HepG2 (cell line): ENCODE measurements around the gene DQX1. TPM values are rescaled to one million over a fixed set of nuclear protein-coding genes. Genes with fewer than 3 reads are reported as not detected.

Experiments
- ATF1 ChIP-seq: IDR thresholded peaks from 2 replicates; pipeline ENCODE4 v1.6.1; 2016; ENCODE audit warnings: mild to moderate bottlenecking, control low read depth
- GLMP ChIP-seq: sonication (generic); formaldehyde crosslinking; IDR thresholded peaks from 2 replicates; pipeline ENCODE4 v1.9.0; 2021; ENCODE audit warnings: missing genetic modification reagents, mild to moderate bottlenecking, borderline replicate concordance
- GMEB2 ChIP-seq: IDR thresholded peaks from 2 replicates; pipeline ENCODE4 v1.6.1; 2016; ENCODE audit warnings: missing biosample characterization, missing genetic modification reagents, low read depth
- HDAC2 ChIP-seq: sonication (generic); formaldehyde crosslinking; IDR thresholded peaks from 2 replicates; pipeline ENCODE4 v1.4.0; 2020; ENCODE audit warnings: missing genetic modification reagents
- KAT7 ChIP-seq: IDR thresholded peaks from 2 replicates; pipeline ENCODE4 v1.6.1; 2018; ENCODE audit warnings: borderline replicate concordance, missing compliant biosample characterization
- NFKB2 ChIP-seq: sonication (generic); formaldehyde crosslinking; IDR thresholded peaks from 2 replicates; pipeline ENCODE4 v1.4.0; 2020; ENCODE audit warnings: missing genetic modification reagents, borderline replicate concordance
- PHF5A ChIP-seq: IDR thresholded peaks from one replicate; pipeline ENCODE4 v1.6.1; 2018; ENCODE audit warnings: low read depth, missing genetic modification reagents; ENCODE audit not compliant: unreplicated experiment
- RNF2 ChIP-seq: fragments of 450-650 bp; conservative IDR thresholded peaks from 2 replicates; pipeline ENCODE4 v1.6.1; 2016; ENCODE audit warnings: low read depth
- TBL1XR1 ChIP-seq: fragments of 150-350 bp; IDR thresholded peaks from 2 replicates; pipeline ENCODE4 v1.6.1; 2014; ENCODE audit warnings: borderline replicate concordance, low read length; ENCODE audit not compliant: partially characterized antibody
- TGIF2 ChIP-seq: IDR thresholded peaks from 2 replicates; pipeline ENCODE4 v1.6.1; 2016; ENCODE audit warnings: control low read depth, missing compliant biosample characterization
- ZMAT5 ChIP-seq: sonication (generic); formaldehyde crosslinking; IDR thresholded peaks from 2 replicates; pipeline ENCODE4 v1.5.0; 2020; ENCODE audit warnings: mild to moderate bottlenecking, low read depth, missing genetic modification reagents, borderline replicate concordance
- ZNF609 ChIP-seq: sonication (generic); formaldehyde crosslinking; IDR thresholded peaks from 2 replicates; pipeline ENCODE4 v1.4.0; 2020; ENCODE audit warnings: mild to moderate bottlenecking, missing genetic modification reagents, borderline replicate concordance
- ZNF841 ChIP-seq: sonication (generic); formaldehyde crosslinking; IDR thresholded peaks from 2 replicates; pipeline ENCODE4 v1.8.1; 2023; ENCODE audit warnings: missing genetic modification reagents, borderline replicate concordance
- polyA plus RNA-seq, 8 experiments: library from polyadenylated mRNA; depleted of rRNA in 3 of 8; stranded (reverse) in 7 of 8; unstranded in 1 of 8; fragments of >200 nt; fragmentation: Illumina TruSeq in 4 of 8; extraction: Trizol in 4 of 8; gene quantifications; 2 replicates each; pipeline versions ENCODE4 v1.2.1 to v1.2.3, GENCODE V29; 2011 to 2016; ENCODE audit warnings: low read depth in 4 of 8, missing spikeins in 1 of 8, mixed read lengths in 1 of 8; ENCODE audit not compliant: insufficient read depth in 1 of 8
- total RNA-seq, 5 experiments: library from RNA; depleted of rRNA; stranded (reverse); fragments of >200 nt; fragmentation: Illumina TruSeq; extraction: Trizol; gene quantifications; 2 replicates each; pipeline ENCODE4 v1.2.3, GENCODE V29; 2016; ENCODE audit warnings: low read depth in 1 of 5
- TF ChIP-seq, protein P1 (sequence below): sonication (generic); formaldehyde crosslinking; IDR thresholded peaks from 2 replicates; pipeline ENCODE4 v1.4.0; 2020; ENCODE audit warnings: missing genetic modification reagents
- TF ChIP-seq, protein P2 (sequence below): sonication (generic); formaldehyde crosslinking; IDR thresholded peaks from 2 replicates; pipeline ENCODE4 v1.5.0; 2020; ENCODE audit warnings: missing genetic modification reagents

The DQX1 gene
- total and polyA plus RNA-seq, 2 of the 13 experiments (the other 11 are each of a cell fraction or from before 2014, with no cell fraction given): 27.6 to 89.8 TPM

- TF ChIP-seq ZNF609 (CRISPR knock-in tag) (peak; percentile 52; the same call in 1 of the 2 replicates), GLMP (no peak), KAT7 (CRISPR knock-in tag) (no peak), TGIF2 (CRISPR knock-in tag) (no peak; the same call in none of the 2 replicates), TBL1XR1 (peak; percentile 53), PHF5A (peak; percentile 83), ZNF841 (0 out of 2 replicates have a peak, but pooled peaks have one; percentile 56), ATF1 (no peak), RNF2 (no peak), ZMAT5 (no peak), GMEB2 (CRISPR knock-in tag) (0 out of 2 replicates have a peak, but pooled peaks have one; percentile 28), NFKB2 (CRISPR knock-in tag) (no peak), HDAC2 (CRISPR knock-in tag) (peak; percentile 89)
- TF ChIP-seq, protein P1, sequence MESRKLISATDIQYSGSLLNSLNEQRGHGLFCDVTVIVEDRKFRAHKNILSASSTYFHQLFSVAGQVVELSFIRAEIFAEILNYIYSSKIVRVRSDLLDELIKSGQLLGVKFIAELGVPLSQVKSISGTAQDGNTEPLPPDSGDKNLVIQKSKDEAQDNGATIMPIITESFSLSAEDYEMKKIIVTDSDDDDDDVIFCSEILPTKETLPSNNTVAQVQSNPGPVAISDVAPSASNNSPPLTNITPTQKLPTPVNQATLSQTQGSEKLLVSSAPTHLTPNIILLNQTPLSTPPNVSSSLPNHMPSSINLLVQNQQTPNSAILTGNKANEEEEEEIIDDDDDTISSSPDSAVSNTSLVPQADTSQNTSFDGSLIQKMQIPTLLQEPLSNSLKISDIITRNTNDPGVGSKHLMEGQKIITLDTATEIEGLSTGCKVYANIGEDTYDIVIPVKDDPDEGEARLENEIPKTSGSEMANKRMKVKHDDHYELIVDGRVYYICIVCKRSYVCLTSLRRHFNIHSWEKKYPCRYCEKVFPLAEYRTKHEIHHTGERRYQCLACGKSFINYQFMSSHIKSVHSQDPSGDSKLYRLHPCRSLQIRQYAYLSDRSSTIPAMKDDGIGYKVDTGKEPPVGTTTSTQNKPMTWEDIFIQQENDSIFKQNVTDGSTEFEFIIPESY (CRISPR knock-in tag): peak; percentile 34; the same call in 1 of the 2 replicates
- TF ChIP-seq, protein P2, sequence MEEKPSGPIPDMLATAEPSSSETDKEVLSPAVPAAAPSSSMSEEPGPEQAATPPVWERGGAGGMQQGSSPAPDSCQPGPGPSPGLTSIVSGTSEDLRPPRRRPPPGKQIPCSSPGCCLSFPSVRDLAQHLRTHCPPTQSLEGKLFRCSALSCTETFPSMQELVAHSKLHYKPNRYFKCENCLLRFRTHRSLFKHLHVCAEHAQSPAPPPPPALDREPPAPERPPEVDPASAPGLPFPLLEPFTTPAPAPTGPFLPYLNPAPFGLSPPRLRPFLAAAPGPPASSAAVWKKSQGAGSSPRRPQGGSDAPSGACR (CRISPR knock-in tag): no peak
These were observed 23.8 kb downstream of the DQX1 start (continued) for GRCh38 chr2:74502147-74502719.
